Glutamatergic neuron (in vitro differentiated cells): Measurements from ENCODE around the gene CCNH. TPM values are rescaled to one million over a fixed set of nuclear protein-coding genes. Genes with fewer than 3 reads are reported as not detected.

ENCODE experiments used
- DNase-seq: peaks from one replicate; pipeline ENCODE4 v3.0.0; 2022
- H3K27ac Mint-ChIP-seq: one replicate; pipeline ENCODE4 v1.8.0; 2020; ENCODE audit warnings: mild to moderate bottlenecking, mixed read lengths, inconsistent platforms; ENCODE audit not compliant: unreplicated experiment
- H3K27me3 Mint-ChIP-seq: one replicate; pipeline ENCODE4 v1.8.0; 2020; ENCODE audit warnings: mild to moderate bottlenecking, moderate library complexity, mixed read lengths, inconsistent platforms; ENCODE audit not compliant: unreplicated experiment
- H3K36me3 Mint-ChIP-seq: one replicate; pipeline ENCODE4 v1.8.0; 2020; ENCODE audit warnings: mild to moderate bottlenecking, mixed read lengths, inconsistent platforms; ENCODE audit not compliant: unreplicated experiment
- H3K4me1 Mint-ChIP-seq: one replicate; pipeline ENCODE4 v1.8.0; 2020; ENCODE audit warnings: mild to moderate bottlenecking, low read depth, mixed read lengths, inconsistent platforms; ENCODE audit not compliant: unreplicated experiment
- H3K4me3 Mint-ChIP-seq: one replicate; pipeline ENCODE4 v1.8.0; 2020; ENCODE audit warnings: mild to moderate bottlenecking, mixed read lengths, inconsistent platforms; ENCODE audit not compliant: unreplicated experiment
- H3K9me3 Mint-ChIP-seq: one replicate; pipeline ENCODE4 v1.8.0; 2020; ENCODE audit warnings: mild to moderate bottlenecking, moderate library complexity, mixed read lengths, inconsistent platforms; ENCODE audit not compliant: unreplicated experiment
- CTCF ChIP-seq: fragments of 200-600 bp; sonication (generic); IDR thresholded peaks from one replicate; pipeline ENCODE4 v1.5.0; 2021; ENCODE audit not compliant: partially characterized antibody, unreplicated experiment
- total RNA-seq: library from RNA; stranded (reverse); fragmentation: NEBNext Ultra II Directional; extraction: Animal tissue kit (Norgen Biotek cat#: 25700); gene quantifications from one replicate; pipeline ENCODE4 v1.2.1, GENCODE V29; 2021; ENCODE audit not compliant: unreplicated experiment

Gene CCNH
- total RNA-seq, 1 donor from 2014 or later, result 40.1 TPM

GRCh38 chr5:87438231-87438630, 25.5 kb upstream of the CCNH start:
- TF ChIP-seq CTCF, result no peak
- DNase-seq, result no peak
- no peak overlapping the region for H3K27ac Mint-ChIP-seq
- no peaks in the 10 kb centered on the region for H3K9me3 Mint-ChIP-seq
- H3K4me3 Mint-ChIP-seq, result no peak overlapping the region
- no peaks in the 10 kb centered on the region for H3K27me3 Mint-ChIP-seq
- H3K36me3 Mint-ChIP-seq, result no peaks in the 10 kb centered on the region
- no peaks in the 10 kb centered on the region for H3K4me1 Mint-ChIP-seq

GRCh38 chr5:87437724-87438123, 25.0 kb upstream of the CCNH start:
- no peak overlapping the region for H3K4me3 Mint-ChIP-seq
- H3K9me3 Mint-ChIP-seq, result no peaks in the 10 kb centered on the region
- H3K27ac Mint-ChIP-seq, result no peak overlapping the region
- H3K36me3 Mint-ChIP-seq, result no peaks in the 10 kb centered on the region
- DNase-seq, result no peak
- H3K4me1 Mint-ChIP-seq, result no peaks in the 10 kb centered on the region
- H3K27me3 Mint-ChIP-seq, result no peaks in the 10 kb centered on the region
- no peak for TF ChIP-seq CTCF

GRCh38 chr5:87435144-87435694, 22.5 kb upstream of the CCNH start:
- TF ChIP-seq CTCF, result no peak
- no peaks in the 10 kb centered on the region for H3K27me3 Mint-ChIP-seq
- no peaks in the 10 kb centered on the region for H3K36me3 Mint-ChIP-seq
- no peaks in the 10 kb centered on the region for H3K9me3 Mint-ChIP-seq
- H3K27ac Mint-ChIP-seq, result no peak overlapping the region
- no peak overlapping the region for H3K4me3 Mint-ChIP-seq
- no peak for DNase-seq
- H3K4me1 Mint-ChIP-seq, result no peaks in the 10 kb centered on the region

GRCh38 chr5:87434461-87434860, 21.7 kb upstream of the CCNH start:
- Mint-ChIP-seq H3K27ac (no peak overlapping the region), H3K4me1 (no peaks in the 10 kb centered on the region), H3K36me3 (no peaks in the 10 kb centered on the region), H3K27me3 (no peaks in the 10 kb centered on the region), H3K9me3 (no peaks in the 10 kb centered on the region), H3K4me3 (no peak overlapping the region)
- no peak for TF ChIP-seq CTCF
- no peak for DNase-seq

- Mint-ChIP-seq H3K4me1 (no peaks in the 10 kb centered on the region), H3K4me3 (no peak overlapping the region), H3K27me3 (no peaks in the 10 kb centered on the region), H3K36me3 (no peaks in the 10 kb centered on the region), H3K27ac (no peak overlapping the region), H3K9me3 (no peaks in the 10 kb centered on the region)
- TF ChIP-seq CTCF, result no peak
- DNase-seq, result no peak
These were observed 21.2 kb upstream of the CCNH start for GRCh38 chr5:87433945-87434344.
